ENCODE measurements around the gene GALK1. TPM values are rescaled to one million over a fixed set of nuclear protein-coding genes. Genes with fewer than 3 reads are reported as not detected.
A peak's percentile ranks its signal among the peaks of the same experiment; 100 is the strongest.

GALK1 gene
- total and polyA plus RNA-seq, 2 of the 13 experiments (the other 11 are each of a cell fraction or from before 2014, with no cell fraction given), result 59.9 to 93.6 TPM

- TF ChIP-seq NCOR1 (IDR thresholded peaks at IDR 0.05; ENCODE audit: borderline replicate concordance, low read length) (0 out of 2 replicates have a peak, but pooled peaks have one; percentile 39), CEBPB (IDR thresholded peaks at IDR 0.05; ENCODE audit: borderline replicate concordance, low read depth, low read length) (no peak), ZSCAN25 (CRISPR knock-in tag; IDR thresholded peaks at IDR 0.05) (peak; percentile 93), HNRNPH1 (optimal IDR thresholded peaks at IDR 0.05; ENCODE audit: low read depth, low read length) (no peak), ZNF292 (CRISPR knock-in tag; IDR thresholded peaks at IDR 0.05; ENCODE audit: borderline replicate concordance, low read depth) (0 out of 2 replicates have a peak, but pooled peaks have one; percentile 54), ZNF274 (CRISPR knock-in tag; IDR thresholded peaks at IDR 0.05) (peak; percentile 91), ZNF543 (CRISPR knock-in tag; IDR thresholded peaks at IDR 0.05) (no peak; the same call in 1 of the 2 replicates), MXI1 (IDR thresholded peaks at IDR 0.05; ENCODE audit: borderline replicate concordance, low read depth, low read length) (peak; percentile 9; the same call in 1 of the 3 replicates), EEA1 (CRISPR knock-in tag; IDR thresholded peaks at IDR 0.05; ENCODE audit: borderline replicate concordance) (no peak), ZMAT3 (CRISPR knock-in tag; conservative IDR thresholded peaks at IDR 0.05) (peak; percentile 90; the same call in 1 of the 2 replicates), ZKSCAN8 (CRISPR knock-in tag; IDR thresholded peaks at IDR 0.05; ENCODE audit: borderline replicate concordance) (peak; percentile 75; the same call in 1 of the 2 replicates), KDM4B (CRISPR knock-in tag; IDR thresholded peaks at IDR 0.05) (no peak), ZNF407 (CRISPR knock-in tag; IDR thresholded peaks at IDR 0.05; ENCODE audit: not compliant biosample characterization) (peak; percentile 84)
- TF ChIP-seq, protein P1, sequence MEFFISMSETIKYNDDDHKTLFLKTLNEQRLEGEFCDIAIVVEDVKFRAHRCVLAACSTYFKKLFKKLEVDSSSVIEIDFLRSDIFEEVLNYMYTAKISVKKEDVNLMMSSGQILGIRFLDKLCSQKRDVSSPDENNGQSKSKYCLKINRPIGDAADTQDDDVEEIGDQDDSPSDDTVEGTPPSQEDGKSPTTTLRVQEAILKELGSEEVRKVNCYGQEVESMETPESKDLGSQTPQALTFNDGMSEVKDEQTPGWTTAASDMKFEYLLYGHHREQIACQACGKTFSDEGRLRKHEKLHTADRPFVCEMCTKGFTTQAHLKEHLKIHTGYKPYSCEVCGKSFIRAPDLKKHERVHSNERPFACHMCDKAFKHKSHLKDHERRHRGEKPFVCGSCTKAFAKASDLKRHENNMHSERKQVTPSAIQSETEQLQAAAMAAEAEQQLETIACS (CRISPR knock-in tag; IDR thresholded peaks at IDR 0.05), result no peak
Measured at GRCh38 chr17:75754378-75755204, 10.4 kb downstream of the GALK1 start (continued).

Data from HepG2 (cell line).